Activated CD8-positive, alpha-beta memory T cell treated with anti-CD3 and anti-CD28 coated beads for 36 hours (primary cell): ENCODE results near the gene ATP8A2. TPM values are rescaled to one million over a fixed set of nuclear protein-coding genes. Genes with fewer than 3 reads are reported as not detected.

Experiments
- total RNA-seq, 2 experiments: library from RNA; stranded (reverse); gene quantifications; one replicate each; pipeline ENCODE4 v1.2.3, GENCODE V29; 2021

ATP8A2 gene
- total RNA-seq, 2 experiments from 2014 or later = 0.75 to 0.97 TPM

Other genes with a start within 250 kb of the ATP8A2 start
- gene AMER2, start 199.7 kb upstream of the ATP8A2 start, total RNA-seq = not detected
- gene MTMR6, start 84.5 kb upstream of the ATP8A2 start, total RNA-seq = 10 to 100 TPM; 15.9 to 16.9 TPM
- gene NUP58, start 70.3 kb upstream of the ATP8A2 start, total RNA-seq = 100 to 1,000 TPM; 133 to 141 TPM